WTC11 (cell line): ENCODE measurements around the gene AQP9.

Experiments
- ATF1 ChIP-seq: sonication (generic); formaldehyde crosslinking; IDR thresholded peaks from 2 replicates; pipeline ENCODE4 v1.8.1; 2023; ENCODE audit warnings: mild to moderate bottlenecking, moderate library complexity, missing genetic modification reagents
- CREB1 ChIP-seq: sonication (generic); formaldehyde crosslinking; IDR thresholded peaks from 2 replicates; pipeline ENCODE4 v1.8.0; 2023; ENCODE audit warnings: mild to moderate bottlenecking, missing genetic modification reagents
- ELF4 ChIP-seq: sonication (generic); formaldehyde crosslinking; IDR thresholded peaks from 2 replicates; pipeline ENCODE4 v1.8.1; 2022; ENCODE audit warnings: low read depth, mild to moderate bottlenecking, moderate library complexity, missing genetic modification reagents
- GTF2I ChIP-seq: fragments of 250-450 bp; sonication (Bioruptor Pico); conservative IDR thresholded peaks from 2 replicates; pipeline ENCODE4 v1.4.0; 2021; ENCODE audit warnings: mild to moderate bottlenecking
- JUN ChIP-seq: sonication (generic); formaldehyde crosslinking; IDR thresholded peaks from 2 replicates; pipeline ENCODE4 v1.8.0; 2023; ENCODE audit warnings: mild to moderate bottlenecking, missing genetic modification reagents
- MYBL2 ChIP-seq: sonication (generic); formaldehyde crosslinking; IDR thresholded peaks from 2 replicates; pipeline ENCODE4 v1.8.1; 2023; ENCODE audit warnings: mild to moderate bottlenecking, moderate library complexity, missing genetic modification reagents
- NR2C2 ChIP-seq: sonication (generic); formaldehyde crosslinking; IDR thresholded peaks from 2 replicates; pipeline ENCODE4 v1.8.0; 2022; ENCODE audit warnings: mild to moderate bottlenecking, missing genetic modification reagents
- TEAD1 ChIP-seq: sonication (generic); formaldehyde crosslinking; IDR thresholded peaks from 2 replicates; pipeline ENCODE4 v1.8.0; 2022; ENCODE audit warnings: mild to moderate bottlenecking, missing genetic modification reagents
- TEAD4 ChIP-seq: sonication (generic); formaldehyde crosslinking; IDR thresholded peaks from 2 replicates; pipeline ENCODE4 v1.8.0; 2022; ENCODE audit warnings: mild to moderate bottlenecking, missing genetic modification reagents
- ZNF121 ChIP-seq: sonication (generic); formaldehyde crosslinking; IDR thresholded peaks from 2 replicates; pipeline ENCODE4 v1.8.0; 2023; ENCODE audit warnings: missing genetic modification reagents
- TF ChIP-seq, protein P1 (sequence below): sonication (generic); formaldehyde crosslinking; IDR thresholded peaks from 2 replicates; pipeline ENCODE4 v1.8.1; 2023; ENCODE audit warnings: mild to moderate bottlenecking, missing genetic modification reagents, moderate library complexity
- TF ChIP-seq, protein P2 (sequence below): fragments of 200-600 bp; IDR thresholded peaks from 2 replicates; pipeline ENCODE4 v1.8.0; 2022; ENCODE audit warnings: antibody characterized with exemption

DNA sequence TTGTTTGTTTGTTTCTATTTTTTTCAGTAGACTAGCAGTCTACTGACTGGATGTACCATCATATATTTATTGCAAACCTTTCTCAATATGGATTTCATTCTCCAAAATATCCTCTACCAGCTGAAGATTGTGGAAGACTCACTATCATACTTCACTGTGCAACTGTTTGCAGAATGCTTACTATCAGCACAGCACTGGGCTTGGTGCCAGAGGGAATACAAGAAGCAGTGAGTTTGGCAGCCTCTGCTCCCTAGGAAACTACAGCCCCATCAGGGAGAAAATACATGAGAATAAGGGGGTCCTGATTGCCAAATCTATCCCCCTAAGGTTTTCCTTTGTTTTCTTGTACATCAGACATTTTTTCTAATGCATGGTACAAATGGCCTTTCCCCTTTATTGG, 27.5 kb downstream of the AQP9 start:
- TF ChIP-seq, protein P1, sequence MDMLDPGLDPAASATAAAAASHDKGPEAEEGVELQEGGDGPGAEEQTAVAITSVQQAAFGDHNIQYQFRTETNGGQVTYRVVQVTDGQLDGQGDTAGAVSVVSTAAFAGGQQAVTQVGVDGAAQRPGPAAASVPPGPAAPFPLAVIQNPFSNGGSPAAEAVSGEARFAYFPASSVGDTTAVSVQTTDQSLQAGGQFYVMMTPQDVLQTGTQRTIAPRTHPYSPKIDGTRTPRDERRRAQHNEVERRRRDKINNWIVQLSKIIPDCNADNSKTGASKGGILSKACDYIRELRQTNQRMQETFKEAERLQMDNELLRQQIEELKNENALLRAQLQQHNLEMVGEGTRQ (CRISPR knock-in tag), result no peak
- no peak for TF ChIP-seq NR2C2 (CRISPR knock-in tag)
- TF ChIP-seq ATF1 (CRISPR knock-in tag), result no peak
- TF ChIP-seq, protein P2, sequence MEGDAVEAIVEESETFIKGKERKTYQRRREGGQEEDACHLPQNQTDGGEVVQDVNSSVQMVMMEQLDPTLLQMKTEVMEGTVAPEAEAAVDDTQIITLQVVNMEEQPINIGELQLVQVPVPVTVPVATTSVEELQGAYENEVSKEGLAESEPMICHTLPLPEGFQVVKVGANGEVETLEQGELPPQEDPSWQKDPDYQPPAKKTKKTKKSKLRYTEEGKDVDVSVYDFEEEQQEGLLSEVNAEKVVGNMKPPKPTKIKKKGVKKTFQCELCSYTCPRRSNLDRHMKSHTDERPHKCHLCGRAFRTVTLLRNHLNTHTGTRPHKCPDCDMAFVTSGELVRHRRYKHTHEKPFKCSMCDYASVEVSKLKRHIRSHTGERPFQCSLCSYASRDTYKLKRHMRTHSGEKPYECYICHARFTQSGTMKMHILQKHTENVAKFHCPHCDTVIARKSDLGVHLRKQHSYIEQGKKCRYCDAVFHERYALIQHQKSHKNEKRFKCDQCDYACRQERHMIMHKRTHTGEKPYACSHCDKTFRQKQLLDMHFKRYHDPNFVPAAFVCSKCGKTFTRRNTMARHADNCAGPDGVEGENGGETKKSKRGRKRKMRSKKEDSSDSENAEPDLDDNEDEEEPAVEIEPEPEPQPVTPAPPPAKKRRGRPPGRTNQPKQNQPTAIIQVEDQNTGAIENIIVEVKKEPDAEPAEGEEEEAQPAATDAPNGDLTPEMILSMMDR, result no peak
- no peak for TF ChIP-seq GTF2I
- no peak for TF ChIP-seq TEAD4
- no peak for TF ChIP-seq JUN
- TF ChIP-seq TEAD1 (CRISPR knock-in tag), result no peak
- no peak for TF ChIP-seq MYBL2 (CRISPR knock-in tag)
- no peak for TF ChIP-seq ZNF121 (CRISPR knock-in tag)
- TF ChIP-seq CREB1 (CRISPR knock-in tag), result no peak
- TF ChIP-seq ELF4 (CRISPR knock-in tag), result no peak
